ENCODE data around the gene MORC2. TPM values are rescaled to one million over a fixed set of nuclear protein-coding genes. Genes with fewer than 3 reads are reported as not detected.

The MORC2 gene
- total and polyA plus RNA-seq, 9 of the 15 experiments (the other 6 are each of a cell fraction or from before 2014, with no cell fraction given), result 3.3 to 34.7 (median 16.7) TPM

DNA sequence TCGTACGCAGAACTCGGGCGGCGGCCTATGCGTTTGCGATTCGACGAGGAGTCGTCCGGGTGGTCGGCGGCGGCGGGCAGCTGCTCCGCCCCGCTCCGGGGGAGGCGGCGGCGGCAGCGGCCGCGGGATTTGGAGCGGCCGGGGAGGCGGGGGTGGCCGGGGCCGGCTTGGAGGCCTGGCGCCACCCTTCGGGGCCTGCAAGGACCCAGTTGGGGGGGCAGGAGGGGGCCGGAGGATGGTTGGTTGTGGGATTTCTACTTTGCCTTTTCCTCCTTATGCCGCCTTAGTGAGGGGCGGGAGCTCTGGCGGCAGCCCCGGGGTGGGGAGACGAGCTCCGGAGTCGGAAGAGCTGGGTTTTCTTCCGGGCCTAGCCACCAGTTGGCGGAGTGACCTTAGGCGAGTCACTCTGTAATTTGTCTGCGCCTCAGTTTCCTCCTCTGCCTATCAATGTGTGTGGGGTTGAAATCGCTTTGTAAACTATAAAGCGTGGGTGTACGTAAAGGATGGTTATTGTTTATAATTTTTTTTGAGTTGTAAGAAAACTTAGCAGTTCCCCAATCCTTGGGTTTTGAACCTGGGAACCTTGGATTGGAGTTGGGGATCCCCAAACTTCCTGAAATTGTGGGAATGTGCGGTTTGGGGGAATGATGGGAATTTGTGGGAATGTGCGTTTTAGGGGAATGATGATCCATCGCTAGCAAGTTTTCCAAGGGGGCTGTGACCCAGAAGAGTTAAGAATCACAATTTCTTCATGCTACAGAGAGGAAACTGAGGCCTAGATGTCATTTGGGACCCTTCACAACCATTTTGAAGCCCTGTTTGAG is 1.2 kb upstream of the MORC2 start (continued):
- TF ChIP-seq, protein P1, sequence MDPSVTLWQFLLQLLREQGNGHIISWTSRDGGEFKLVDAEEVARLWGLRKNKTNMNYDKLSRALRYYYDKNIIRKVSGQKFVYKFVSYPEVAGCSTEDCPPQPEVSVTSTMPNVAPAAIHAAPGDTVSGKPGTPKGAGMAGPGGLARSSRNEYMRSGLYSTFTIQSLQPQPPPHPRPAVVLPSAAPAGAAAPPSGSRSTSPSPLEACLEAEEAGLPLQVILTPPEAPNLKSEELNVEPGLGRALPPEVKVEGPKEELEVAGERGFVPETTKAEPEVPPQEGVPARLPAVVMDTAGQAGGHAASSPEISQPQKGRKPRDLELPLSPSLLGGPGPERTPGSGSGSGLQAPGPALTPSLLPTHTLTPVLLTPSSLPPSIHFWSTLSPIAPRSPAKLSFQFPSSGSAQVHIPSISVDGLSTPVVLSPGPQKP (CRISPR knock-in tag; IDR thresholded peaks at IDR 0.05), result no peak
- no peak for TF ChIP-seq SMARCC2 (IDR thresholded peaks at IDR 0.05; ENCODE audit: low read depth)
- no peak for TF ChIP-seq NEUROD1 (IDR thresholded peaks at IDR 0.05; ENCODE audit: borderline replicate concordance, low read depth, low read length, partially characterized antibody)
- no peak for TF ChIP-seq TFAM (CRISPR knock-in tag; conservative IDR thresholded peaks at IDR 0.05)
- peak; percentile 84; the same call in 1 of the 2 replicates for TF ChIP-seq KAT7 (CRISPR knock-in tag; IDR thresholded peaks at IDR 0.05; ENCODE audit: borderline replicate concordance)
- TF ChIP-seq, protein P2, sequence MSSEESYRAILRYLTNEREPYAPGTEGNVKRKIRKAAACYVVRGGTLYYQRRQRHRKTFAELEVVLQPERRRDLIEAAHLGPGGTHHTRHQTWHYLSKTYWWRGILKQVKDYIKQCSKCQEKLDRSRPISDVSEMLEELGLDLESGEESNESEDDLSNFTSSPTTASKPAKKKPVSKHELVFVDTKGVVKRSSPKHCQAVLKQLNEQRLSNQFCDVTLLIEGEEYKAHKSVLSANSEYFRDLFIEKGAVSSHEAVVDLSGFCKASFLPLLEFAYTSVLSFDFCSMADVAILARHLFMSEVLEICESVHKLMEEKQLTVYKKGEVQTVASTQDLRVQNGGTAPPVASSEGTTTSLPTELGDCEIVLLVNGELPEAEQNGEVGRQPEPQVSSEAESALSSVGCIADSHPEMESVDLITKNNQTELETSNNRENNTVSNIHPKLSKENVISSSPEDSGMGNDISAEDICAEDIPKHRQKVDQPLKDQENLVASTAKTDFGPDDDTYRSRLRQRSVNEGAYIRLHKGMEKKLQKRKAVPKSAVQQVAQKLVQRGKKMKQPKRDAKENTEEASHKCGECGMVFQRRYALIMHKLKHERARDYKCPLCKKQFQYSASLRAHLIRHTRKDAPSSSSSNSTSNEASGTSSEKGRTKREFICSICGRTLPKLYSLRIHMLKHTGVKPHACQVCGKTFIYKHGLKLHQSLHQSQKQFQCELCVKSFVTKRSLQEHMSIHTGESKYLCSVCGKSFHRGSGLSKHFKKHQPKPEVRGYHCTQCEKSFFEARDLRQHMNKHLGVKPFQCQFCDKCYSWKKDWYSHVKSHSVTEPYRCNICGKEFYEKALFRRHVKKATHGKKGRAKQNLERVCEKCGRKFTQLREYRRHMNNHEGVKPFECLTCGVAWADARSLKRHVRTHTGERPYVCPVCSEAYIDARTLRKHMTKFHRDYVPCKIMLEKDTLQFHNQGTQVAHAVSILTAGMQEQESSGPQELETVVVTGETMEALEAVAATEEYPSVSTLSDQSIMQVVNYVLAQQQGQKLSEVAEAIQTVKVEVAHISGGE (CRISPR knock-in tag; IDR thresholded peaks at IDR 0.05), result no peak
- TF ChIP-seq HMG20A (CRISPR knock-in tag; conservative IDR thresholded peaks at IDR 0.05), result no peak
- TF ChIP-seq GTF2E2 (tag; IDR thresholded peaks at IDR 0.05), result no peak
- no peak for TF ChIP-seq ZSCAN32 (CRISPR knock-in tag; IDR thresholded peaks at IDR 0.05)
- TF ChIP-seq, protein P3, sequence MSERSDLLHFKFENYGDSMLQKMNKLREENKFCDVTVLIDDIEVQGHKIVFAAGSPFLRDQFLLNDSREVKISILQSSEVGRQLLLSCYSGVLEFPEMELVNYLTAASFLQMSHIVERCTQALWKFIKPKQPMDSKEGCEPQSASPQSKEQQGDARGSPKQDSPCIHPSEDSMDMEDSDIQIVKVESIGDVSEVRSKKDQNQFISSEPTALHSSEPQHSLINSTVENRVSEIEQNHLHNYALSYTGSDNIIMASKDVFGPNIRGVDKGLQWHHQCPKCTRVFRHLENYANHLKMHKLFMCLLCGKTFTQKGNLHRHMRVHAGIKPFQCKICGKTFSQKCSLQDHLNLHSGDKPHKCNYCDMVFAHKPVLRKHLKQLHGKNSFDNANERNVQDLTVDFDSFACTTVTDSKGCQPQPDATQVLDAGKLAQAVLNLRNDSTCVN (CRISPR knock-in tag; IDR thresholded peaks at IDR 0.05), result no peak
- no peak for TF ChIP-seq CHD2 (IDR thresholded peaks at IDR 0.05; ENCODE audit: low read depth, low read length)
- TF ChIP-seq, protein P4, sequence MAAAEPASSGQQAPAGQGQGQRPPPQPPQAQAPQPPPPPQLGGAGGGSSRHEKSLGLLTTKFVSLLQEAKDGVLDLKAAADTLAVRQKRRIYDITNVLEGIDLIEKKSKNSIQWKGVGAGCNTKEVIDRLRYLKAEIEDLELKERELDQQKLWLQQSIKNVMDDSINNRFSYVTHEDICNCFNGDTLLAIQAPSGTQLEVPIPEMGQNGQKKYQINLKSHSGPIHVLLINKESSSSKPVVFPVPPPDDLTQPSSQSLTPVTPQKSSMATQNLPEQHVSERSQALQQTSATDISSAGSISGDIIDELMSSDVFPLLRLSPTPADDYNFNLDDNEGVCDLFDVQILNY (CRISPR knock-in tag; IDR thresholded peaks at IDR 0.05), result no peak
- no peak for TF ChIP-seq MYBL2 (IDR thresholded peaks at IDR 0.05; ENCODE audit: low read depth)
- no peak for TF ChIP-seq MYBL2 (CRISPR knock-in tag; IDR thresholded peaks at IDR 0.05; ENCODE audit: borderline replicate concordance)
- 0 out of 2 replicates have a peak, but pooled peaks have one; percentile 20 for TF ChIP-seq ZFX (CRISPR knock-in tag; IDR thresholded peaks at IDR 0.05)
- TF ChIP-seq RFX5 (IDR thresholded peaks at IDR 0.05; ENCODE audit: low read depth, low read length), result no peak
- TF ChIP-seq EGR1 (conservative IDR thresholded peaks at IDR 0.05), result peak; percentile 18; the same call in 1 of the 2 replicates
- no peak for TF ChIP-seq FOXJ3 (CRISPR knock-in tag; IDR thresholded peaks at IDR 0.05)
- TF ChIP-seq, protein P5, sequence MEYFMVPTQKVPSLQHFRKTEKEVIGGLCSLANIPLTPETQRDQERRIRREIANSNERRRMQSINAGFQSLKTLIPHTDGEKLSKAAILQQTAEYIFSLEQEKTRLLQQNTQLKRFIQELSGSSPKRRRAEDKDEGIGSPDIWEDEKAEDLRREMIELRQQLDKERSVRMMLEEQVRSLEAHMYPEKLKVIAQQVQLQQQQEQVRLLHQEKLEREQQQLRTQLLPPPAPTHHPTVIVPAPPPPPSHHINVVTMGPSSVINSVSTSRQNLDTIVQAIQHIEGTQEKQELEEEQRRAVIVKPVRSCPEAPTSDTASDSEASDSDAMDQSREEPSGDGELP (CRISPR knock-in tag; IDR thresholded peaks at IDR 0.05; ENCODE audit: borderline replicate concordance), result no peak

Measured in K562 (cell line).